H9 (cell line): ENCODE data around the gene PRKAG2. TPM values are rescaled to one million over a fixed set of nuclear protein-coding genes. Genes with fewer than 3 reads are reported as not detected.

ENCODE experiments used
- DNase-seq: peaks from one replicate; pipeline ENCODE4 v3.0.0-alpha.2; 2017
- H2AFZ ChIP-seq: one replicate; pipeline ENCODE4 v1.6.1; 2013; ENCODE audit warnings: mild to moderate bottlenecking, low read length, control low read depth, moderate library complexity
- H2AK5ac ChIP-seq: 2 replicates; pipeline ENCODE4 v1.6.1; 2013; ENCODE audit warnings: low read length, control low read depth, mixed read lengths; ENCODE audit not compliant: insufficient read length
- H2BK120ac ChIP-seq: one replicate; pipeline ENCODE4 v1.6.1; 2013; ENCODE audit warnings: low read depth, mild to moderate bottlenecking, low read length, control low read depth, inconsistent platforms; ENCODE audit not compliant: poor library complexity, severe bottlenecking
- H2BK12ac ChIP-seq: 2 replicates; pipeline ENCODE4 v1.6.1; 2013; ENCODE audit warnings: low read length, control low read depth, mixed read lengths, low read depth; ENCODE audit not compliant: insufficient read length
- H2BK15ac ChIP-seq: 2 replicates; pipeline ENCODE4 v1.6.1; 2013; ENCODE audit warnings: low read depth, low read length, control low read depth
- H2BK20ac ChIP-seq: one replicate; pipeline ENCODE4 v1.6.1; 2013; ENCODE audit warnings: low read depth, mild to moderate bottlenecking, low read length, control low read depth, inconsistent platforms; ENCODE audit not compliant: poor library complexity, severe bottlenecking
- H2BK5ac ChIP-seq: 2 replicates; pipeline ENCODE4 v1.6.1; 2013; ENCODE audit warnings: low read length, control low read depth, mixed read lengths; ENCODE audit not compliant: insufficient read length
- H3K14ac ChIP-seq: 2 replicates; pipeline ENCODE4 v1.6.1; 2013; ENCODE audit warnings: low read length, control low read depth; ENCODE audit not compliant: insufficient read depth
- H3K18ac ChIP-seq: 2 replicates; pipeline ENCODE4 v1.6.1; 2013; ENCODE audit warnings: low read depth, mild to moderate bottlenecking, mixed read lengths, low read length, control low read depth; ENCODE audit not compliant: insufficient read length
- H3K23ac ChIP-seq: 2 replicates; pipeline ENCODE4 v1.6.1; 2013; ENCODE audit warnings: low read length, control low read depth, mixed read lengths, low read depth; ENCODE audit not compliant: insufficient read length
- H3K23me2 ChIP-seq: 2 replicates; pipeline ENCODE4 v1.6.1; 2013; ENCODE audit warnings: low read depth, mild to moderate bottlenecking, mixed read lengths, low read length, control low read depth; ENCODE audit not compliant: insufficient read length, poor library complexity, severe bottlenecking
- H3K27ac ChIP-seq: 2 replicates; pipeline ENCODE4 v1.5.1; 2013; ENCODE audit warnings: low read length, control low read depth, mixed read lengths, low read depth; ENCODE audit not compliant: insufficient read length
- H3K27me3 ChIP-seq: 2 replicates; pipeline ENCODE4 v1.6.1; 2013; ENCODE audit warnings: low read length, control low read depth, inconsistent platforms; ENCODE audit not compliant: insufficient read depth
- H3K4ac ChIP-seq: 2 replicates; pipeline ENCODE4 v1.6.1; 2013; ENCODE audit warnings: low read depth, mild to moderate bottlenecking, control low read depth, inconsistent platforms, low read length, moderate library complexity
- H3K4me1 ChIP-seq: 2 replicates; pipeline ENCODE4 v1.6.1; 2013; ENCODE audit warnings: low read length, control low read depth, inconsistent platforms; ENCODE audit not compliant: insufficient read depth
- H3K4me2 ChIP-seq: 2 replicates; pipeline ENCODE4 v1.6.1; 2013; ENCODE audit warnings: low read length, control low read depth, mixed read lengths; ENCODE audit not compliant: insufficient read length, insufficient read depth
- H3K56ac ChIP-seq: 2 replicates; pipeline ENCODE4 v1.6.1; 2013; ENCODE audit warnings: low read depth, mild to moderate bottlenecking, mixed read lengths, low read length, control low read depth; ENCODE audit not compliant: insufficient read length
- H3K79me1 ChIP-seq: 2 replicates; pipeline ENCODE4 v1.6.1; 2013; ENCODE audit warnings: low read depth, mild to moderate bottlenecking, moderate library complexity, low read length, control low read depth, inconsistent platforms; ENCODE audit not compliant: insufficient read depth, poor library complexity, severe bottlenecking
- H3K79me2 ChIP-seq: 2 replicates; pipeline ENCODE4 v1.6.1; 2013; ENCODE audit warnings: low read length, control low read depth, inconsistent platforms; ENCODE audit not compliant: insufficient read depth
- H3K9ac ChIP-seq: 2 replicates; pipeline ENCODE4 v1.6.1; 2013; ENCODE audit warnings: low read length, control low read depth, mixed read lengths; ENCODE audit not compliant: insufficient read length; ENCODE audit errors: extremely low read depth
- H3K9me3 ChIP-seq: one replicate; pipeline ENCODE4 v1.6.1; 2013; ENCODE audit warnings: low read depth, low read length, inconsistent platforms; ENCODE audit not compliant: control insufficient read depth
- H3T11ph ChIP-seq: one replicate; pipeline ENCODE4 v1.6.1; 2013; ENCODE audit warnings: mild to moderate bottlenecking, low read length, control low read depth, inconsistent platforms
- H4K20me1 ChIP-seq: one replicate; pipeline ENCODE4 v1.6.1; 2013; ENCODE audit not compliant: control insufficient read depth, insufficient read length, insufficient read depth
- H4K5ac ChIP-seq: 2 replicates; pipeline ENCODE4 v1.6.1; 2013; ENCODE audit warnings: low read depth, mild to moderate bottlenecking, mixed read lengths, low read length, control low read depth; ENCODE audit not compliant: insufficient read length
- H4K8ac ChIP-seq: replicated peaks from 2 replicates; pipeline ENCODE4 v1.6.1; 2013; ENCODE audit warnings: low read length, control low read depth, mixed read lengths, low read depth; ENCODE audit not compliant: insufficient read length
- H4K91ac ChIP-seq: 2 replicates; pipeline ENCODE4 v1.6.1; 2013; ENCODE audit warnings: low read depth, mild to moderate bottlenecking, moderate library complexity, mixed read lengths, low read length, control low read depth; ENCODE audit not compliant: insufficient read length
- H3K27ac Mint-ChIP-seq, 3 experiments: 2 replicates in 2 of 3; 3 replicates in 1 of 3; pipeline ENCODE4 v1.8.0; 2020 to 2021; ENCODE audit warnings: mixed read lengths in 3 of 3, mild to moderate bottlenecking in 1 of 3, moderate library complexity in 1 of 3
- H3K27me3 Mint-ChIP-seq: 2 replicates; pipeline ENCODE4 v1.8.0; 2021; ENCODE audit warnings: low read depth, mild to moderate bottlenecking, moderate library complexity, mixed read lengths
- H3K36me3 Mint-ChIP-seq, 3 experiments: 2 replicates in 2 of 3; 3 replicates in 1 of 3; pipeline ENCODE4 v1.8.0; 2020 to 2021; ENCODE audit warnings: low read depth in 3 of 3, mixed read lengths in 3 of 3; ENCODE audit not compliant: insufficient read depth in 1 of 3
- H3K4me1 Mint-ChIP-seq, 2 experiments: 2 replicates each; pipeline ENCODE4 v1.8.0; 2020; ENCODE audit warnings: mixed read lengths in 2 of 2
- H3K4me3 Mint-ChIP-seq, 2 experiments: 2 replicates in 1 of 2; 3 replicates in 1 of 2; pipeline ENCODE4 v1.8.0; 2020 to 2021; ENCODE audit warnings: mild to moderate bottlenecking in 2 of 2, mixed read lengths in 2 of 2, moderate library complexity in 1 of 2
- H3K9me3 Mint-ChIP-seq, 2 experiments: 2 replicates in 1 of 2; 3 replicates in 1 of 2; pipeline ENCODE4 v1.8.0; 2020; ENCODE audit warnings: mild to moderate bottlenecking in 2 of 2, mixed read lengths in 2 of 2, moderate library complexity in 1 of 2
- WGBS: extraction: QIAGEN DNeasy Blood & Tissue Kit; methylation state at CpG from one replicate; pipeline ENCODE4 v1.1.7; 2013; ENCODE audit warnings: missing lambda C conversion rate, low lambda C conversion rate, mixed read lengths; ENCODE audit not compliant: insufficient read length; ENCODE audit errors: extremely low coverage; 5-methylcytosine and 5-hydroxymethylcytosine counted together
- total RNA-seq: library from RNA; stranded (reverse); gene quantifications from 2 replicates; pipeline ENCODE4 v1.2.1, GENCODE V29; 2021
- TF ChIP-seq, protein P1 (sequence below): fragments of 200-600 bp; sonication (generic); conservative IDR thresholded peaks from 3 replicates; pipeline ENCODE4 v1.8.0; 2021; ENCODE audit warnings: antibody characterized with exemption, mild to moderate bottlenecking

Gene PRKAG2
- total RNA-seq, 1 experiment from 2014 or later: 11.8 TPM

DNA sequence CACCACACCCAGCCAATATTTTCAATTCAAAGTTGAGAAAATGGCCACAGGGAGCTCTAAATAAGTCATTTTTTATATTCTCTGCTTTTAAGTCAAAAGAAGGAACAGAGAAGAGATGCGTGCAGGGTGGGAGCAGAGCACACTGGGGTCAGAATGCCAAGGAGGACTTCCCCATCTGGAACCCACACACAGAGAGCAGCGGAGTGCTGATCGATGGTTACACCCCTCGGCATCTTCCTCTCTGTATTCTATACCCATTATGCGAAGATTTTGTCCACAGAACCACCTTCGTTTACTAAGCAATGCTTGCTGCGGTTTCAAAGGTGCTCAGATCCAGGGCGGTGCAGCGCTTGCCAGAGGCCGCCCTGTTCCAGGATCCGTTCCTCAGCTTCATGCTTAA is 265.9 kb downstream of the PRKAG2 start:
- Histone ChIP-seq H3K23ac (no peak overlapping the region), H4K5ac (no peak overlapping the region), H2AK5ac (no peak overlapping the region), H2BK15ac (no peak overlapping the region), H3K9ac (no peak overlapping the region), H3T11ph (no peak overlapping the region), H3K4ac (no peak overlapping the region), H2BK12ac (no peak overlapping the region), H3K18ac (no peak overlapping the region), H3K23me2 (no peaks in the 10 kb centered on the region), H3K9me3 (no peaks in the 10 kb centered on the region), H3K79me1 (no peaks in the 10 kb centered on the region), H3K56ac (no peak overlapping the region), H3K4me2 (no peak overlapping the region), H2BK20ac (no peak overlapping the region), H4K91ac (no peak overlapping the region), H2BK5ac (no peak overlapping the region), H3K79me2 (no peaks in the 10 kb centered on the region), H3K14ac (no peak overlapping the region), H3K4me1 (no peaks in the 10 kb centered on the region), H4K20me1 (no peaks in the 10 kb centered on the region), H3K27me3 (no peaks in the 10 kb centered on the region), H4K8ac (no peak overlapping the region), H3K27ac (no peak overlapping the region), H2AFZ (no peak overlapping the region), H2BK120ac (no peak overlapping the region)
- DNase-seq: no peak
- no peaks in the 10 kb centered on the region for H3K27me3 Mint-ChIP-seq
- H3K27ac Mint-ChIP-seq: no peak overlapping the region
- H3K36me3 Mint-ChIP-seq: peaks cover 0 to 2% (median 2%) of the 10 kb centered on the region in 3 experiments; a peak in 3 of 7 replicates
- no peak overlapping the region for H3K4me3 Mint-ChIP-seq
- TF ChIP-seq, protein P1, sequence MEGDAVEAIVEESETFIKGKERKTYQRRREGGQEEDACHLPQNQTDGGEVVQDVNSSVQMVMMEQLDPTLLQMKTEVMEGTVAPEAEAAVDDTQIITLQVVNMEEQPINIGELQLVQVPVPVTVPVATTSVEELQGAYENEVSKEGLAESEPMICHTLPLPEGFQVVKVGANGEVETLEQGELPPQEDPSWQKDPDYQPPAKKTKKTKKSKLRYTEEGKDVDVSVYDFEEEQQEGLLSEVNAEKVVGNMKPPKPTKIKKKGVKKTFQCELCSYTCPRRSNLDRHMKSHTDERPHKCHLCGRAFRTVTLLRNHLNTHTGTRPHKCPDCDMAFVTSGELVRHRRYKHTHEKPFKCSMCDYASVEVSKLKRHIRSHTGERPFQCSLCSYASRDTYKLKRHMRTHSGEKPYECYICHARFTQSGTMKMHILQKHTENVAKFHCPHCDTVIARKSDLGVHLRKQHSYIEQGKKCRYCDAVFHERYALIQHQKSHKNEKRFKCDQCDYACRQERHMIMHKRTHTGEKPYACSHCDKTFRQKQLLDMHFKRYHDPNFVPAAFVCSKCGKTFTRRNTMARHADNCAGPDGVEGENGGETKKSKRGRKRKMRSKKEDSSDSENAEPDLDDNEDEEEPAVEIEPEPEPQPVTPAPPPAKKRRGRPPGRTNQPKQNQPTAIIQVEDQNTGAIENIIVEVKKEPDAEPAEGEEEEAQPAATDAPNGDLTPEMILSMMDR: no peak
- peaks cover 0 to 4% of the 10 kb centered on the region in 2 experiments; a peak in 1 of 4 replicates for H3K4me1 Mint-ChIP-seq
- WGBS: no CpG with 5 or more reads among the region's 11 CpGs
- no peaks in the 10 kb centered on the region for H3K9me3 Mint-ChIP-seq
